Stimulated activated CD4-positive, alpha-beta T cell treated with anti-CD3 and anti-CD28 coated beads, Interleukin-15, amount 100 ng/mL, for 24 hours (primary cell): ENCODE data around the gene IFNAR1.
"Not testable (repeated sequence)": the region's sequence is repeated elsewhere in the genome, so short reads cannot be mapped to it uniquely, and the experiment has no call there.

Source experiments
- DNase-seq: peaks from one replicate; pipeline ENCODE4 v3.0.0-alpha.2; 2020

IFNAR1 gene

GRCh38 chr21:33379934-33380333 is 55.2 kb downstream of the IFNAR1 start:
- DNase-seq = not testable (repeated sequence)

GRCh38 chr21:33380483-33380998 is 55.8 kb downstream of the IFNAR1 start:
- peak; percentile 95 for DNase-seq

- not testable (repeated sequence) for DNase-seq
Measured at GRCh38 chr21:33381381-33381780, 56.6 kb downstream of the IFNAR1 start.

GRCh38 chr21:33383056-33383888 is 58.5 kb downstream of the IFNAR1 start:
- peak; percentile 75 for DNase-seq

GRCh38 chr21:33384841-33385331 is 60.1 kb downstream of the IFNAR1 start:
- peak; percentile 45 for DNase-seq

- no peak for DNase-seq
Measured at GRCh38 chr21:33386222-33386784, 61.5 kb downstream of the IFNAR1 start.

- no peak for DNase-seq
Measured at GRCh38 chr21:33387294-33387693, 62.5 kb downstream of the IFNAR1 start.

GRCh38 chr21:33388188-33388587 is 63.4 kb downstream of the IFNAR1 start:
- DNase-seq = no peak

- no peak for DNase-seq
Measured at GRCh38 chr21:33390479-33390878, 65.7 kb downstream of the IFNAR1 start.

GRCh38 chr21:33391656-33392055 is 66.9 kb downstream of the IFNAR1 start:
- DNase-seq = no peak

GRCh38 chr21:33392284-33392985 is 67.7 kb downstream of the IFNAR1 start:
- DNase-seq = no peak

- no peak for DNase-seq
Measured at GRCh38 chr21:33393348-33393747, 68.6 kb downstream of the IFNAR1 start.

- DNase-seq = no peak
Measured at GRCh38 chr21:33394260-33394659, 69.5 kb downstream of the IFNAR1 start.

- no peak for DNase-seq
Measured at GRCh38 chr21:33395891-33396331, 71.1 kb downstream of the IFNAR1 start.

- DNase-seq = no peak
Measured at GRCh38 chr21:33396436-33396835, 71.7 kb downstream of the IFNAR1 start.

GRCh38 chr21:33396951-33397350 is 72.2 kb downstream of the IFNAR1 start:
- no peak for DNase-seq

- DNase-seq = no peak
Measured at GRCh38 chr21:33397717-33398116, 72.9 kb downstream of the IFNAR1 start.

- no peak for DNase-seq
Measured at GRCh38 chr21:33398361-33398760, 73.6 kb downstream of the IFNAR1 start.

- no peak for DNase-seq
Measured at GRCh38 chr21:33401630-33401992, 76.8 kb downstream of the IFNAR1 start.

GRCh38 chr21:33402001-33402979 is 77.5 kb downstream of the IFNAR1 start:
- no peak for DNase-seq

GRCh38 chr21:33403128-33403785 is 78.5 kb downstream of the IFNAR1 start, which contains the start of gene IFNGR2:
TSS of gene IFNGR2 (plus strand) at chr21:33403413. CDS start at chr21:33403544, 131 bp downstream.
- DNase-seq = peak; percentile 48
